ENCODE measurements around the gene CREB5.

The CREB5 gene

GRCh38 chr7:28488061-28488791 lies 75.9 kb downstream of the CREB5 start:
- no peaks in the 10 kb centered on the region for H3K4me1 Mint-ChIP-seq (ENCODE audit: low read depth)
- H3K9me3 Mint-ChIP-seq = no peaks in the 10 kb centered on the region
- H3K4me3 Mint-ChIP-seq = no peak overlapping the region
- H3K36me3 Mint-ChIP-seq (ENCODE audit: low read depth) = no peaks in the 10 kb centered on the region
- H3K27ac Mint-ChIP-seq = no peak overlapping the region
- H3K27me3 Mint-ChIP-seq (ENCODE audit: low read depth) = peaks cover 4% of the 10 kb centered on the region

GRCh38 chr7:28490831-28491230 lies 78.5 kb downstream of the CREB5 start:
- Mint-ChIP-seq H3K9me3 (no peaks in the 10 kb centered on the region), H3K27ac (no peak overlapping the region), H3K4me1 (ENCODE audit: low read depth) (no peaks in the 10 kb centered on the region), H3K4me3 (no peak overlapping the region), H3K27me3 (ENCODE audit: low read depth) (peaks cover 4% of the 10 kb centered on the region), H3K36me3 (ENCODE audit: low read depth) (no peaks in the 10 kb centered on the region)

GRCh38 chr7:28493477-28493876 lies 81.2 kb downstream of the CREB5 start:
- Mint-ChIP-seq H3K9me3 (no peaks in the 10 kb centered on the region), H3K4me3 (no peak overlapping the region), H3K36me3 (ENCODE audit: low read depth) (no peaks in the 10 kb centered on the region), H3K27ac (no peak overlapping the region), H3K4me1 (ENCODE audit: low read depth) (no peaks in the 10 kb centered on the region), H3K27me3 (ENCODE audit: low read depth) (peaks cover 4% of the 10 kb centered on the region)

DNA sequence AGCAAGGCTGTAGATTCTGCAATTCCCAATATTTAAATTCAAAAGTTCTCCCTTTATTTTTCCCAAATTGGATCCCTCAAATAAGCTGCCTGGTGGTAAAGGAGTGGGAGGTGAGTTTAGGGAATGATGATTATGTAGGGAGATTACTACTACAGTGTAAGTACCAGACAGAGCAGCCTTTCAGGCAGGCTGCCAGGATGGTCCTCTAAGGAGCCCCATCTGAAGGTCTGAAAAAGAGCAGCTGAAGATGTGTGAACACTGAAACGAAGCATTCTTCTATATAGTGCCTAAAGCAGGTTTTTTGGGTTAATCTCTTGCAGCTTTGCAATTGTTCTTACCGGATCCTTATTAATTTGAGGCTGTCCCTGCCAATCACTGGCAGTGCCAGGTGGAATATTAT lies 84.7 kb downstream of the CREB5 start:
- Mint-ChIP-seq H3K36me3 (ENCODE audit: low read depth) (no peaks in the 10 kb centered on the region), H3K4me3 (no peak overlapping the region), H3K9me3 (no peaks in the 10 kb centered on the region), H3K27ac (no peak overlapping the region), H3K27me3 (ENCODE audit: low read depth) (peaks cover 4% of the 10 kb centered on the region), H3K4me1 (ENCODE audit: low read depth) (no peaks in the 10 kb centered on the region)

GRCh38 chr7:28498636-28499035 lies 86.3 kb downstream of the CREB5 start:
- H3K27me3 Mint-ChIP-seq (ENCODE audit: low read depth) = peaks cover 4% of the 10 kb centered on the region
- H3K27ac Mint-ChIP-seq = no peak overlapping the region
- no peaks in the 10 kb centered on the region for H3K36me3 Mint-ChIP-seq (ENCODE audit: low read depth)
- H3K4me1 Mint-ChIP-seq (ENCODE audit: low read depth) = no peaks in the 10 kb centered on the region
- H3K4me3 Mint-ChIP-seq = no peak overlapping the region
- H3K9me3 Mint-ChIP-seq = no peaks in the 10 kb centered on the region

GRCh38 chr7:28500138-28500537 lies 87.8 kb downstream of the CREB5 start:
- H3K4me1 Mint-ChIP-seq (ENCODE audit: low read depth) = no peaks in the 10 kb centered on the region
- no peak overlapping the region for H3K27ac Mint-ChIP-seq
- H3K9me3 Mint-ChIP-seq = no peaks in the 10 kb centered on the region
- H3K36me3 Mint-ChIP-seq (ENCODE audit: low read depth) = no peaks in the 10 kb centered on the region
- H3K27me3 Mint-ChIP-seq (ENCODE audit: low read depth) = no peaks in the 10 kb centered on the region
- H3K4me3 Mint-ChIP-seq = no peak overlapping the region

DNA sequence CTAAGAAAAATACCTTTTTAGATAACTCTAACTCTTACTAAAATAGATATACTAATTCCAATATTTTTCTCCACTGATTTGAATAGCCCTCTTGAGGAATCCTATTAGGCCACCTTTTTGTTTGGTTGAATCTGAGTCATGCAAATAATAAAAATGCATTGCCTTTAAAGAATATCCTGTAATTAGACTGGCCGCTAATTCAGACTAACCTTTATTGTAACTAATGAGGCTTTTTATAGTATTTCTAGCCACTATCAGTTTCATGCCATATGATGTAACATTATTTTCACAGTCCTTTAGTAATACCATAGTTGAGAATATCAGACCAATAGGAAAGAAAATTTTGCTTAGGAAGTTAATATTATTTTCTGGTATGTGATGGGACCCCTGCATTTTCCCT lies 90.1 kb downstream of the CREB5 start:
- no peak overlapping the region for H3K27ac Mint-ChIP-seq
- no peaks in the 10 kb centered on the region for H3K27me3 Mint-ChIP-seq (ENCODE audit: low read depth)
- H3K4me3 Mint-ChIP-seq = no peak overlapping the region
- no peaks in the 10 kb centered on the region for H3K4me1 Mint-ChIP-seq (ENCODE audit: low read depth)
- H3K9me3 Mint-ChIP-seq = no peaks in the 10 kb centered on the region
- no peaks in the 10 kb centered on the region for H3K36me3 Mint-ChIP-seq (ENCODE audit: low read depth)

- H3K27ac Mint-ChIP-seq = no peak overlapping the region
- H3K9me3 Mint-ChIP-seq = no peaks in the 10 kb centered on the region
- H3K4me1 Mint-ChIP-seq (ENCODE audit: low read depth) = no peaks in the 10 kb centered on the region
- H3K4me3 Mint-ChIP-seq = no peak overlapping the region
- no peaks in the 10 kb centered on the region for H3K27me3 Mint-ChIP-seq (ENCODE audit: low read depth)
- no peaks in the 10 kb centered on the region for H3K36me3 Mint-ChIP-seq (ENCODE audit: low read depth)
These were observed 91.1 kb downstream of the CREB5 start for GRCh38 chr7:28503396-28503795.

DNA sequence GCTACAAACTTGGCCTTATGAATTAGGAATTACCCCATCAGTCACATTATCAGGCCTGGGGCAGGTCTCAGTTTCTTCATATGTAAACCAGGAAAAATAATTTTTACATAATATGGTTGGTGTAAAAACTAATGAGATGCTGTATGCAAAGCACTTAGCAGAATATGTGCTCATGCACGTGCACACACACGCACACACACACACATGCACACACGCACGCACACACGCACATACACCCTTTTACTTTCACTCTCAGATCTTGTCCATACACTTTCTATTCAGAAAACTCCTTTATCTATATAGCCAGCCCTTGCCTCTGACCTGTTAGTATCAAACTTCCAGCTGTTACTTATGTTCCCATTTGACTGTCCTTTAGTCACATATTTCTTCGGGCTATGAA lies 92.7 kb downstream of the CREB5 start:
- H3K4me3 Mint-ChIP-seq = no peak overlapping the region
- no peaks in the 10 kb centered on the region for H3K4me1 Mint-ChIP-seq (ENCODE audit: low read depth)
- H3K27ac Mint-ChIP-seq = no peak overlapping the region
- no peaks in the 10 kb centered on the region for H3K9me3 Mint-ChIP-seq
- H3K27me3 Mint-ChIP-seq (ENCODE audit: low read depth) = peaks cover 3% of the 10 kb centered on the region
- H3K36me3 Mint-ChIP-seq (ENCODE audit: low read depth) = no peaks in the 10 kb centered on the region

DNA sequence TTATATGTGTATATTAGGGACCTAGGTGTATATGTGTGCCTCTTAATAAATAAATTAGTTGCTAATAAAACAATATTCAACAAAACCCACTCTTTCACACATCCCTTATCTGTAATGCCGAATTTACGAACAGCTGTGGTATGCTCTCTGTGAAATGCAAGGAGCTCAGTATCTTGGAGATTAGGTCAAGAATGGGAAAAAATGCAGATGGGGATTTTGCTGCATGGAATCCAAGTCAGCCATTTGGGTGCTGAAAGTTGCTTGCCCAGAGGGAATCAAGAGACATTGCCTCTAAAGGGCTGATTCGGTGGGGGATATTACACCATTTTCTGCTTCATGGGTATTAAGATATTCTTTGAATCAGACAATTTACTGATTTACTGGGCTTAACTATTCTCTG lies 93.5 kb downstream of the CREB5 start:
- Mint-ChIP-seq H3K27me3 (ENCODE audit: low read depth) (peaks cover 6% of the 10 kb centered on the region), H3K9me3 (no peaks in the 10 kb centered on the region), H3K27ac (no peak overlapping the region), H3K4me3 (no peak overlapping the region), H3K4me1 (ENCODE audit: low read depth) (no peaks in the 10 kb centered on the region), H3K36me3 (ENCODE audit: low read depth) (no peaks in the 10 kb centered on the region)

- Mint-ChIP-seq H3K27ac (no peak overlapping the region), H3K36me3 (ENCODE audit: low read depth) (no peaks in the 10 kb centered on the region), H3K27me3 (ENCODE audit: low read depth) (peaks cover 6% of the 10 kb centered on the region), H3K4me3 (no peak overlapping the region), H3K4me1 (ENCODE audit: low read depth) (no peaks in the 10 kb centered on the region), H3K9me3 (no peaks in the 10 kb centered on the region)
These were observed 95.4 kb downstream of the CREB5 start for GRCh38 chr7:28507525-28508282.

DNA sequence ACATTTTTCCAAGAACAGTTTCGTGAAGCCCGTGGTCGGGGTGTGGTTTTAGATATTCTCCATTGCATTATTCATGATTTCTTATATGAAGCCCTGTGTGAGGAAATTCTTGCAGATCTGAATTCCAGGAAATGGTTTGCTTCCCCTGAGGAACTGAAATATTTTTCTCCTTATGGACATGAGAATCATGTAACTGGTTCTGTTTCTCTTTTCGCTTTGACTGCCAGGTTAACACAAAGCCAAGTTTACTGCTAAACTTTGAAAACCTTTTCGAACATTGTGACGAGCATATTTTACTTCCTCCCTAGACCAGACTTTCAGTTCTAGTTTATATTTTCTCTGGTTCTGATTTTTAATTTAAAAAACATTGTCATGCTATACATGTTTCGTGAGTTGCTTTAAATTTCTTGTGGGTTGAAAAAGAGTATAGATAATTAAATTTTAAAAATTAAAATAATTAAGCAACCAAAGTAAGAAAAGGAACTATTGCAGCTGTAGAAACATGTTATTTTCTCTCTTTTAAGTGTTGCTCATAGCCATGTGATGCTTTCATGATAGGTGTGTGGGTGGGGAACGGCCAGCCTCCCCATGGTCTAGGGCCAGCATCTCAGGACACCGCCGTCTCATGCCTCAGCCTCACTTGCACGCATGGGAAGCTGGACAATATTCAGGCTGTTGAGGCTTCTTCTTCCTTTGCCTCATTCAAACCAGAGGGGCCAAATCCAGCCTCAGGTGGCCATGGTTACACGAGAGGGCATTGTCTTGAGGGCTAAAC lies 97.1 kb downstream of the CREB5 start:
- Mint-ChIP-seq H3K27me3 (ENCODE audit: low read depth) (peaks cover 6% of the 10 kb centered on the region), H3K36me3 (ENCODE audit: low read depth) (no peaks in the 10 kb centered on the region), H3K9me3 (no peaks in the 10 kb centered on the region), H3K27ac (no peak overlapping the region), H3K4me1 (ENCODE audit: low read depth) (no peaks in the 10 kb centered on the region), H3K4me3 (no peak overlapping the region)

DNA sequence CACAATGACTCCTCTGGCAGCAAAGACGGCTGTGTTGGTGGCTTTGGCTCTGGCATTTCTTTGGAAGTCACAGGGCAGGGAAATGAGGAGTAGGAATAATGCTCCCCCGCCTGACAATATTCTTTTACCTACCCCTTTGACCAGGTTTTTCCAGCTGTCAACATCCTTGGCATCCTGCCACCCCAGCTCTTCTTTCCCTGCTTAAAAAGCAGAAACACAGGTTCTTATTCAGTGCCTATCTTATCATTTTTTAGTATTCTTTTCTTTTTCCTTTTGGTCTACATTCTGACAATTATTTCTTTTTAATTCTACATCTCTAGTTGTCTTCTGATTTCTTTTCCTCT lies 97.7 kb downstream of the CREB5 start:
- H3K27me3 Mint-ChIP-seq (ENCODE audit: low read depth) = peaks cover 6% of the 10 kb centered on the region
- H3K36me3 Mint-ChIP-seq (ENCODE audit: low read depth) = no peaks in the 10 kb centered on the region
- no peaks in the 10 kb centered on the region for H3K9me3 Mint-ChIP-seq
- H3K4me1 Mint-ChIP-seq (ENCODE audit: low read depth) = no peaks in the 10 kb centered on the region
- no peak overlapping the region for H3K4me3 Mint-ChIP-seq
- H3K27ac Mint-ChIP-seq = no peak overlapping the region

DNA sequence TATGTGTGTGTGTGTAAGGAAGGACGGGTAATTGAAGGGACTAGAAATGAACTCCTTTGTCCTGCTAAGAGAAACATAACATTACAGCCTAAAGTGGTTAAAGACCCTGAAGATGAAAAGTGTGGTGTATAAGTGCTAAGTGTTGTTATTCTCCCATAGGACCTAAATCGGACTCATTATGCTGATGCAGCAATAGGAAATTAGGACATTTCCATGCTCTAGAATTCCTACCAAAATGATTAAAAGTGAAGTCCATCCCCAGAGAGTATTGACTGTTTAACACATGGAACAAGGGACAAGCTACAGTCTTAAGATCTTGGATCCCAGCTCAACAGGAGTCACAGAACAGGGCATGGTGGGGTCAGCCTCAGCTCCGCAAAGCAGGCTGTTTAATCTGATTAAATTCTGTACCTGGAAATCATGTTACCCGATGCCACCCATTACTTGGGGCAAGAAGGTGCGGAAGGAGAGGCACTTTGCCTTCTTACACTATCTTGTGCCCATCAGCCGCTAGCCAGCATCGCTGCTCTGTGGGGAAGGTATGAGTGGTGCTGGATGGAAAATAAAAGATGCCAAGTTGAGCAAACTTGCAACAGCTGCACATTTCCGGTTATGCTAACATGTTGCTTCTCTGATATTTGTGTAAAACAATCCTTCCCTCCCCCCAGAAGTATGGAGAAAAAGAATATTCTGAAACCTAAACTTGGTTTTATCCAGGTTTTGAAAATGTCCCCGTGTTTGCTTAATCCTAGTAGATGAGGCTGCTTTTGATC lies 100.5 kb downstream of the CREB5 start:
- H3K9me3 Mint-ChIP-seq = no peaks in the 10 kb centered on the region
- peaks cover 6% of the 10 kb centered on the region for H3K27me3 Mint-ChIP-seq (ENCODE audit: low read depth)
- no peak overlapping the region for H3K27ac Mint-ChIP-seq
- H3K4me3 Mint-ChIP-seq = no peak overlapping the region
- no peaks in the 10 kb centered on the region for H3K4me1 Mint-ChIP-seq (ENCODE audit: low read depth)
- H3K36me3 Mint-ChIP-seq (ENCODE audit: low read depth) = no peaks in the 10 kb centered on the region
